22Rv1 (cell line): ENCODE results near the gene ABCA4.

Source experiments
- H3K27ac ChIP-seq: fragments of 450-650 bp; 2 replicates; pipeline ENCODE4 v1.5.1; 2017
- ZFX ChIP-seq: fragments of 450-650 bp; IDR thresholded peaks from 2 replicates; pipeline ENCODE4 v1.6.1; 2017; ENCODE audit warnings: antibody characterized with exemption, borderline replicate concordance
- TF ChIP-seq, protein P1 (sequence below): fragments of 450-650 bp; IDR thresholded peaks from 2 replicates; pipeline ENCODE4 v1.5.1; 2017; ENCODE audit warnings: mild to moderate bottlenecking

Gene ABCA4

DNA sequence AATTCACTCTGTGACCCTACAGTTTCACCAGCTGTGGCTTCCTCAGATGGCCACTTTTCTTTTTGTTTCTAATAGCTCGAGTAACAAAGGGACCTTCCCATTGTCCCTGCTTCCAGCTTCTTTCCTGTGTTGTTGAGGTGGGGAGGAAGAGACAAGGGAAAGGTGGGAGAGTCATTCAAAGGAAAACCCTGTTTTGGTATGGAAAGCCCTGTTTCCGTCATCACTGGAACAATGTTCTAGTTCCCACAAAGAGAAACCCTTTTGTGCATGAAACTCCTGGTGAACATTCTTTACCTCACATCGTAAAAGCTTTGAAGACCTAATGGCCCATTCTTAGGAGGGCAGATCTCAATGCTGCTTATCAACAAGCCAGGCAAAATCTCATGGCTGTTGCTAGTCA, 62.2 kb downstream of the ABCA4 start:
- TF ChIP-seq, protein P1, sequence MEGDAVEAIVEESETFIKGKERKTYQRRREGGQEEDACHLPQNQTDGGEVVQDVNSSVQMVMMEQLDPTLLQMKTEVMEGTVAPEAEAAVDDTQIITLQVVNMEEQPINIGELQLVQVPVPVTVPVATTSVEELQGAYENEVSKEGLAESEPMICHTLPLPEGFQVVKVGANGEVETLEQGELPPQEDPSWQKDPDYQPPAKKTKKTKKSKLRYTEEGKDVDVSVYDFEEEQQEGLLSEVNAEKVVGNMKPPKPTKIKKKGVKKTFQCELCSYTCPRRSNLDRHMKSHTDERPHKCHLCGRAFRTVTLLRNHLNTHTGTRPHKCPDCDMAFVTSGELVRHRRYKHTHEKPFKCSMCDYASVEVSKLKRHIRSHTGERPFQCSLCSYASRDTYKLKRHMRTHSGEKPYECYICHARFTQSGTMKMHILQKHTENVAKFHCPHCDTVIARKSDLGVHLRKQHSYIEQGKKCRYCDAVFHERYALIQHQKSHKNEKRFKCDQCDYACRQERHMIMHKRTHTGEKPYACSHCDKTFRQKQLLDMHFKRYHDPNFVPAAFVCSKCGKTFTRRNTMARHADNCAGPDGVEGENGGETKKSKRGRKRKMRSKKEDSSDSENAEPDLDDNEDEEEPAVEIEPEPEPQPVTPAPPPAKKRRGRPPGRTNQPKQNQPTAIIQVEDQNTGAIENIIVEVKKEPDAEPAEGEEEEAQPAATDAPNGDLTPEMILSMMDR: no peak
- TF ChIP-seq ZFX: no peak
- H3K27ac ChIP-seq: no peak overlapping the region

DNA sequence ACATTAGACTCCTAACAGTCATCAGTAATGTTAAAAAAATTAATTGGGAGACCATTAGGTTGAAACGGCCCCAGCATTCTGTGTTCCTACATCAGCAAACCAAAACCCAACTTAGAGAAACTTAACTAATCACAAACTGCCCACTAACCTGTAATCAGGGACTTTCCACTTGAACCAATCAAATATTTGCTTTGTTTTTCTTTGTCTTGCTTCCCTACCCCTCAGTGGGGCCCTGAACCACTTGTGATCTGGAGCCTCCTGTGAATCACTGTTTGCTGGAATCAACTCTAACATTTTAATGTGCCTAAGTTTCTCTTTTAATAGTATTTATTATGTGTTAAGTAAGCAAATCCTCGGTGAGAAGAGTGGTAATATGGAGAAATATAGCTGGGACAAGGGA, 64.0 kb downstream of the ABCA4 start:
- H3K27ac ChIP-seq: no peak overlapping the region
- TF ChIP-seq, protein P1: no peak
- no peak for TF ChIP-seq ZFX

GRCh38 chr1:94056171-94056570, 64.8 kb downstream of the ABCA4 start:
- TF ChIP-seq, protein P1: no peak
- TF ChIP-seq ZFX: no peak
- H3K27ac ChIP-seq: no peak overlapping the region

GRCh38 chr1:94055459-94056122, 65.4 kb downstream of the ABCA4 start:
- TF ChIP-seq, protein P1: no peak
- TF ChIP-seq ZFX: no peak
- no peak overlapping the region for H3K27ac ChIP-seq

- H3K27ac ChIP-seq: no peak overlapping the region
- TF ChIP-seq, protein P1: no peak
- TF ChIP-seq ZFX: no peak
Measured at GRCh38 chr1:94050675-94051074, 70.3 kb downstream of the ABCA4 start.

GRCh38 chr1:94050254-94050653, 70.7 kb downstream of the ABCA4 start:
- no peak for TF ChIP-seq ZFX
- TF ChIP-seq, protein P1: no peak
- no peak overlapping the region for H3K27ac ChIP-seq

DNA sequence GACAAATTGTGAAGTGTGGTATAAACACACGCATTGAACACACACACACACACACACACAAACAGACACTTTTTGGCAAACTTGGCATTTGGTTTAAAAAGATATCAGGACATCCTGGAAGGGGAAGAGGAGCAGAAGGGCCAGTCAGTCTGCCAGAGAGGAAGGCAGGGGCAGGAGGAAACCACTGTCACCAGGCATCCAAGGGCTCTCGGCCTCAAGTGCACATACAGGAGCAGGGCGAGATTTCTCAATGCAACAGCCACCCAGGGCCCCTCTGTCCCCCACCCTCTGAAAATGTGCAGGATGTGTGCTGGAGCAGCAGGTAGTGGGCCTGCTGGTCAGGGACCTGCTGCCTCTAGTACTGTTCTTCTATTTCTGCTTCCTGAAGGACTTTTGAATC, 71.2 kb downstream of the ABCA4 start:
- H3K27ac ChIP-seq: no peak overlapping the region
- TF ChIP-seq, protein P1: no peak
- TF ChIP-seq ZFX: no peak
